NCI-H2081 (cell line): ENCODE measurements around the gene FLT3.

Source experiments
- DNase-seq, 2 experiments: peaks; one replicate each; lab custom pipeline; 2025; lab: John Stamatoyannopoulos, UW

FLT3 gene

GRCh38 chr13:27960362-27961226, 139.8 kb downstream of the FLT3 start:
- peak; percentile 27 to 30 for DNase-seq

- no peak for DNase-seq
Observed at GRCh38 chr13:27959976-27960361, 140.4 kb downstream of the FLT3 start.

GRCh38 chr13:27956576-27957300, 143.6 kb downstream of the FLT3 start:
- no peak for DNase-seq

GRCh38 chr13:27955014-27955591, 145.3 kb downstream of the FLT3 start:
- no peak for DNase-seq

GRCh38 chr13:27954406-27954851, 145.9 kb downstream of the FLT3 start:
- DNase-seq, result no peak

- peak; percentile 73 for DNase-seq
Observed at GRCh38 chr13:27953676-27954405, 146.5 kb downstream of the FLT3 start.
